Neutrophil (primary cell): Measurements from ENCODE around the gene COL15A1.
A peak's percentile ranks its signal among the peaks of the same experiment; 100 is the strongest.
"Not testable (repeated sequence)": the region's sequence is repeated elsewhere in the genome, so short reads cannot be mapped to it uniquely, and the experiment has no call there.

Experiments
- H3K27ac ChIP-seq: fragments of 200-600 bp; sonication (generic); 2 replicates; pipeline ENCODE4 v1.5.1; 2016; ENCODE audit warnings: mild to moderate bottlenecking, moderate library complexity
- H3K27me3 ChIP-seq: fragments of 200-600 bp; sonication (generic); 2 replicates; pipeline ENCODE4 v1.6.0; 2016; ENCODE audit warnings: mild to moderate bottlenecking
- H3K36me3 ChIP-seq: fragments of 200-600 bp; sonication (generic); 2 replicates; pipeline ENCODE4 v1.5.1; 2017
- H3K4me1 ChIP-seq, 2 experiments: fragments of 200-600 bp in 1 of 2; sonication (generic) in 1 of 2; 1 replicate in 1 of 2; 2 replicates in 1 of 2; pipeline versions ENCODE4 v1.5.1 to v1.6.1; 2013 to 2016; ENCODE audit warnings: low read depth in 1 of 2, low read length in 1 of 2, mild to moderate bottlenecking in 1 of 2, moderate library complexity in 1 of 2; ENCODE audit not compliant: control insufficient read depth in 1 of 2, insufficient read depth in 1 of 2
- H3K4me3 ChIP-seq, 2 experiments: fragments of 200-600 bp in 1 of 2; sonication (generic) in 1 of 2; 1 replicate in 1 of 2; 2 replicates in 1 of 2; pipeline ENCODE4 v1.5.1; 2013 to 2016; ENCODE audit warnings: low read depth in 1 of 2, low read length in 1 of 2, mild to moderate bottlenecking in 1 of 2, moderate library complexity in 1 of 2
- H3K9me3 ChIP-seq: fragments of 200-600 bp; sonication (generic); 2 replicates; pipeline ENCODE4 v1.5.1; 2016
- TF ChIP-seq, protein P1 (sequence below): fragments of 200-600 bp; sonication (generic); IDR thresholded peaks from 2 replicates; pipeline ENCODE4 v1.5.1; 2016; ENCODE audit warnings: antibody characterized with exemption

Gene COL15A1

DNA sequence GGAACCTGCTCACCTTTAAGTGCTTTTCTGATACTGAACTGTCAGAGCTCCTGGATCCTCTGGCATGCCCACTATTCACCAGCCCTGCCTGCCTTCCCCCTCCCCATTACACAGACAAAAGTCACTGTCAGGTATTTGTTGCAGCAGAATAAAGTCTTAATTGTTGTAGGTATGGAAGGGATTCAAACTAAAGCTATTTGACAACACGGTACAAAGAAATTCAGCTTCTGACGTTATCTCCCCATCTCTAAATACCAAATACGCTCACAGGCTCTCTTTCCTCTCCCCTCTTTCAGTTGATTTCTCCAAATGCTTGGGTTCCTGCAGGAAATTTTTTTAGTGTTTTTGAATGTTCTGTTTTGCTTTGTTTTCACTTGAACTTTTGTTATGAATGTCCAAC, 151.9 kb downstream of the COL15A1 start:
- Histone ChIP-seq H3K9me3 (no peaks in the 10 kb centered on the region), H3K36me3 (no peaks in the 10 kb centered on the region), H3K27me3 (peaks cover 15% of the 10 kb centered on the region), H3K27ac (no peak overlapping the region), H3K4me3 (no peak overlapping the region), H3K4me1 (no peaks in the 10 kb centered on the region)
- TF ChIP-seq, protein P1, sequence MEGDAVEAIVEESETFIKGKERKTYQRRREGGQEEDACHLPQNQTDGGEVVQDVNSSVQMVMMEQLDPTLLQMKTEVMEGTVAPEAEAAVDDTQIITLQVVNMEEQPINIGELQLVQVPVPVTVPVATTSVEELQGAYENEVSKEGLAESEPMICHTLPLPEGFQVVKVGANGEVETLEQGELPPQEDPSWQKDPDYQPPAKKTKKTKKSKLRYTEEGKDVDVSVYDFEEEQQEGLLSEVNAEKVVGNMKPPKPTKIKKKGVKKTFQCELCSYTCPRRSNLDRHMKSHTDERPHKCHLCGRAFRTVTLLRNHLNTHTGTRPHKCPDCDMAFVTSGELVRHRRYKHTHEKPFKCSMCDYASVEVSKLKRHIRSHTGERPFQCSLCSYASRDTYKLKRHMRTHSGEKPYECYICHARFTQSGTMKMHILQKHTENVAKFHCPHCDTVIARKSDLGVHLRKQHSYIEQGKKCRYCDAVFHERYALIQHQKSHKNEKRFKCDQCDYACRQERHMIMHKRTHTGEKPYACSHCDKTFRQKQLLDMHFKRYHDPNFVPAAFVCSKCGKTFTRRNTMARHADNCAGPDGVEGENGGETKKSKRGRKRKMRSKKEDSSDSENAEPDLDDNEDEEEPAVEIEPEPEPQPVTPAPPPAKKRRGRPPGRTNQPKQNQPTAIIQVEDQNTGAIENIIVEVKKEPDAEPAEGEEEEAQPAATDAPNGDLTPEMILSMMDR: no peak

DNA sequence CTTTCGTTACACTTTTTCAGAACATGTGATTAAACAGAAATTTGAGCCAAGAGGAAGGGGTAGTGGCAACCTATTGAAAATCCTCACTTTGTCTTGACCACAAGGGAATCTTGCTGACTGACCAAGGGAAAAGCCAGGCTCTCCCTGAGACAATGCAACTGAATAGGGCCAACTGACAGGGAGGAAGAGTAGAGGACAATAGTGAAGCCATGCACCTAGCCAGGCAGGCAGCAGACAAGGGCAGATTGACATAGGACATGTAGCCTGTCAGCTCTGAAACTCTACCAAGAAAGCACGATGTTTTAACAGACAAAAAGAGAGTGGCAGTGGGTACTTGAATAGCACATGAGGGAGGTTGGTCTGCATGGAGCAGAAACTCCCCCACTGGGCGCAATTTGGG, 152.7 kb downstream of the COL15A1 start:
- Histone ChIP-seq H3K36me3 (no peaks in the 10 kb centered on the region), H3K4me3 (no peak overlapping the region), H3K4me1 (no peaks in the 10 kb centered on the region), H3K27me3 (peaks cover 15% of the 10 kb centered on the region), H3K9me3 (no peaks in the 10 kb centered on the region), H3K27ac (no peak overlapping the region)
- TF ChIP-seq, protein P1: no peak

DNA sequence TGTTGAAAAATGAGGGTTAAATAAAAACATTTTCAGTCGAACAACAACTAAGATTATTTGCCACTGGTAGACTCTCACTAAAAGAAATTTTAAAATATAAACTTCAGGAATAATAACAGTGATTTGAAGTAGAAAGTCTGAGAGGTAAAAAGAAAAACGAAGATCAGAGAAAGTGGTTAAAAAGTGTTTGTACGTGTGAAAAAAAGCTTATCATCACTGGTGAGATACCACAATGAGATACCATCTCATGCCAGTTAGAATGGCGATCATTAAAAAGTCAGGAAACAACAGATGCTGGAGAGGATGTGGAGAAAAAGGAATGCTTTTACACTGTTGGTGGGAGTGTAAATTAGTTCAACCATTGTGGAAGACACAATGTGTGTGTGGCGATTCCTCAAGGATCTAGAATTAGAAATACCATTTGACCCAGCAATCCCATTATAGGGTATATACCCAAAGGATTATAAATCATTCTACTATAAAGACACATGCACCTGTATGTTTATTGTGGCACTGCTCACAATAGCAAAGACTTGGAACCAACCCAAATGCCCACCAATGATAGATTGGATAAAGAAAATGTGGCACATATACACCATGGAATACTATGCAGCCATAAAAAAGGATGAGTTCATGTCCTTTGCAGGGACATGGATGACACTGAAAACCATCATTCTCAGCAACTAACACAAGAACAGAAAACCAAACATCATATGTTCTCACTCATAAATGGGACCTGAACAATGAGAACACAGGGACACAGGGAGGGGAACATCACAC, 156.3 kb downstream of the COL15A1 start:
- not testable (repeated sequence) for H3K36me3 ChIP-seq, H3K4me3 ChIP-seq, H3K9me3 ChIP-seq, H3K27ac ChIP-seq
- peaks cover 8 to 11% of the 10 kb centered on the region in 2 experiments for H3K4me1 ChIP-seq
- peaks cover 12% of the 10 kb centered on the region for H3K27me3 ChIP-seq

DNA sequence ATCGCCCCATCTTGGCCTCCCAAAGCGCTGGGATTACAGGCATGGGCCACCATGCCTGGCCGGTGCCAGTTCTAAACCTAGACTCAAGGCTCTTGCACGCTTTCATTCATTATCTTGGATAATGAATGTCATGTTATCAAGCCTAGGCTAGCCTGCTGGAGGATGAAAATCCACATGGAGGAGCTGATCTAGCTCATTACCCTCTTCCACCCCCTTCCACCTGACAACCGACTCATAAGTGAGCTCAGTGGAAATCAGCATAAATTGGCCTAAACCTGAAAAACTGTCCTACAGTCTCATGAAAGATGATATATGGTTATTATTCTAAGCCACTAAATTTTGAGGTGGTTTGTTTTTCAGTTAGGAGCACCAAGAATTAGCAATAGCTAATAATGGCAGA, 157.6 kb downstream of the COL15A1 start:
- TF ChIP-seq, protein P1: no peak
- Histone ChIP-seq H3K4me1 (peaks cover 14% of the 10 kb centered on the region in 2 experiments), H3K36me3 (no peaks in the 10 kb centered on the region), H3K9me3 (no peaks in the 10 kb centered on the region), H3K4me3 (no peak overlapping the region), H3K27ac (no peak overlapping the region), H3K27me3 (peaks cover 3% of the 10 kb centered on the region)

DNA sequence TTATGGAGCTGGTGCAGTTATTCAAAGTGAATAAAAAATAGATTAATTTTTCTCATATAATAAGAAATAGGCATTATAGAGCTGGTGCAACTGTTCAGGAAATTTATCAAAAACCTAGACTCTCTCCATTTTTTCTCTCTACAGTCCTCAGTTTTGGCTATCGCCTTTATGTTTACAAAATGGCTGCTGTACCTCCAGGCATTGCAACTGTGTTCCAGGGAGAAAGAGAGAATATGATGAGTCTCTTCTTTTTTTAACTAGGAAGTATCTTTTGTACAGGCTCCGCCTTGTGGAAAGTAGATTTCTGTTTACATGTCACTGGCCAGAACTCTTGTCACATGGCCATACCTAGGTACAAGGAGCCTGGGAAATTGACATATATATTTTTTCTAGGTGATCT, 158.1 kb downstream of the COL15A1 start:
- no peak overlapping the region for H3K27ac ChIP-seq
- peaks cover 3% of the 10 kb centered on the region for H3K27me3 ChIP-seq
- H3K4me3 ChIP-seq: no peak overlapping the region
- H3K4me1 ChIP-seq: peaks cover 19 to 20% of the 10 kb centered on the region in 2 experiments
- TF ChIP-seq, protein P1: no peak
- no peaks in the 10 kb centered on the region for H3K36me3 ChIP-seq
- H3K9me3 ChIP-seq: no peaks in the 10 kb centered on the region

DNA sequence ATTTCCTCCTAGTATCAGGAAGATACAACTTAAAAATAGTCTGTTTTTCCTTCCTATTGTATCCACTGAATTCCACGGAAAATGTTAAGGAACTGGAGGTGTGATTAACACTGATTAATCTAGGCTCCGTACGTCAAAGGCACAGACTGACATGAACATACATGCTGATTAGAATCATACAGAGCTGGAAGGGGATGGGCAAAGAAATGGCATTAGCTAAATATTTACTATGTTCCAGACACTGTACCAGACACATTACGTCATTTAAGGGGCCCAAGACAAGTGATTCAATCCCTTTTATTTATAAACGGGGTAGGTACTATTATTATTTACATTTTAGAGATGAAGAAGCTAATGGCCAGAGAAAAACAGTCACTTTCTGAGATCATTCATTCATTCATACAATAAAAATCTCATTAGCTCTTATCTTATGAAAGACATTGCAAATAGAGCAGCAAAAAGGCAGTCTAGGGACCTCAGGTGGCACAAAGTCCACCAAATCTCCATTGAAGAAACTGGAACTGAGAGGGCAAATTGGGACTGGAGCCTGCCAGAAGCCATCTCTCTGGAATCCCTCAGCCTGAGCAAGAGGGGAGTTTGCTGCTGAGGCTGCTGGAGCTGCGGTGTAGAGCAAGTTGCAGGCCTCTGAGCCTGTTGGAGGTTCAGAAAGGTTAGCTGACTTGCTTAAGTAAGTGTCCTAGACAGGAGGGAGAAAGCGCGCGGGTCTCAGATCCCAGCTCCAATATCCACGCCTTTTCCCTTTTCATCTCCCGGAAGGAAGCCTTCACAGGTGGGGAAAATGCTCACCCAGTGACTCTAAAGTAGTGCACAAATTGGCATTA, 159.6 kb downstream of the COL15A1 start:
- no peak overlapping the region for H3K4me3 ChIP-seq
- no peaks in the 10 kb centered on the region for H3K36me3 ChIP-seq
- TF ChIP-seq, protein P1: no peak
- H3K9me3 ChIP-seq: no peaks in the 10 kb centered on the region
- peak overlapping the region; percentile 94 for H3K27ac ChIP-seq
- peaks cover 34% of the 10 kb centered on the region in 2 experiments for H3K4me1 ChIP-seq
- H3K27me3 ChIP-seq: peaks cover 3% of the 10 kb centered on the region
